HG03060 (cell line): ENCODE results near the gene ELOVL1.
"Not testable (repeated sequence)": the region's sequence is repeated elsewhere in the genome, so short reads cannot be mapped to it uniquely, and the experiment has no call there.

Source experiments
- ATAC-seq: cut with Tn5 transposase; IDR thresholded peaks from one replicate; pipeline ENCODE4 v1.9.1; 2021; ENCODE audit warnings: low read depth, moderate number of reproducible peaks; ENCODE audit not compliant: unreplicated experiment

ELOVL1 gene

GRCh38 chr1:43382027-43382779 is 14.4 kb upstream of the ELOVL1 start:
- ATAC-seq: no peak

GRCh38 chr1:43381612-43382011 is 13.8 kb upstream of the ELOVL1 start:
- ATAC-seq: no peak

- ATAC-seq: no peak
Observed at GRCh38 chr1:43379476-43379875, 11.7 kb upstream of the ELOVL1 start.

- no peak for ATAC-seq
Observed at GRCh38 chr1:43377831-43378230, 10.0 kb upstream of the ELOVL1 start.

GRCh38 chr1:43376723-43377235 is 9.0 kb upstream of the ELOVL1 start:
- no peak for ATAC-seq

- ATAC-seq: no peak
Observed at GRCh38 chr1:43373066-43373940, 5.5 kb upstream of the ELOVL1 start.

GRCh38 chr1:43372172-43372571 is 4.4 kb upstream of the ELOVL1 start:
- no peak for ATAC-seq

GRCh38 chr1:43370564-43370963 is 2.8 kb upstream of the ELOVL1 start:
- ATAC-seq: no peak

- ATAC-seq: not testable (repeated sequence)
Observed at GRCh38 chr1:43369779-43370178, 2.0 kb upstream of the ELOVL1 start.

GRCh38 chr1:43368646-43369020 is 822 bp upstream of the ELOVL1 start:
- ATAC-seq: no peak

- no peak for ATAC-seq
Observed at GRCh38 chr1:43367026-43367903, 546 bp downstream of the ELOVL1 start.

- ATAC-seq: no peak
Observed at GRCh38 chr1:43366601-43367025, 1.2 kb downstream of the ELOVL1 start.

GRCh38 chr1:43366179-43366578 is 1.6 kb downstream of the ELOVL1 start:
- no peak for ATAC-seq

- ATAC-seq: no peak
Observed at GRCh38 chr1:43365678-43366077, 2.1 kb downstream of the ELOVL1 start.

GRCh38 chr1:43363935-43364525 is 3.8 kb downstream of the ELOVL1 start:
- ATAC-seq: no peak

- no peak for ATAC-seq
Observed at GRCh38 chr1:43363283-43363934, 4.4 kb downstream of the ELOVL1 start.

GRCh38 chr1:43360616-43361015 is 7.2 kb downstream of the ELOVL1 start:
- ATAC-seq: no peak

- ATAC-seq: no peak
Observed at GRCh38 chr1:43359696-43360095, 8.1 kb downstream of the ELOVL1 start.
